Fibroblast of lung (primary cell): ENCODE measurements around the gene ARL10.

Source experiments
- EZH2 ChIP-seq: IDR thresholded peaks from 2 replicates; pipeline ENCODE4 v1.5.1; 2012; ENCODE audit warnings: low read length, control low read depth, mild to moderate bottlenecking; ENCODE audit errors: missing control alignments
- TF ChIP-seq, protein P1 (sequence below), 2 donors: IDR thresholded peaks in 1 of 2; conservative IDR thresholded peaks in 1 of 2; 1 replicate in 1 of 2; 2 replicates in 1 of 2; pipeline ENCODE4 v1.5.1; 2011 to 2012; ENCODE audit warnings: low read length in 2 of 2, control low read depth in 1 of 2, inconsistent platforms in 1 of 2, low read depth in 1 of 2, mild to moderate bottlenecking in 1 of 2

DNA sequence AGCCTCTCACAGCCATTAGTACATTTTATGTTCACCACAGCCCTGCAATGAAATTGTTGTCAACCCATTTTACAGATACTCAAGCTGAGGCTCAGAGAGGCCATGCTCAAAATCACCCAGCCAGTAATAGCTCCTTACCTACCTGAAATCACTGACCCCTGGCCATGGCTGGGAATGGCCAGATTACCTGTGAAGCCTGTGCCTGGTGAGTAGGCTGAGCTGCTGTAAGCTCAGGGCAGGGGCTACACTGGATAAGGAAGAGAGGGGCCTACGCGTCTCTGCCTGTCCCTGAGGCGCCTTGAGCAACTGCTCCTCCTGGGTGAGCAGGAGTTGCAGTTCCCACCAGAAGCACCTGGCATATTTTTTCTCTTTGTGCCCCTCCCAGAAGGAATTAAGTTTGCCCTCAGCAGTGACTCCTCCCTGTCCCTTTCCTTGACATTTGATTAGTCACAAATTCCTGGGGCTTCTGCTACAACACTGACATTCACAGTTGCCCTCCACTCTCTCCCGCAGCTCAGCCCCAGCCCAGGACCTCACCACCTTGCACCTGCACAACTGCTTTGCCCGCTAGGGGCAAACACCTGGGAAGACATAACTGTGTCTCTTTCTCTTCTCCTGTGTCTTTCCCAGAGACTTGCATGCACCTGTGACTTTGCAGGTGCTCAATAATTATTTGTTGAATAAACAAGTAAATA lies 45.3 kb downstream of the ARL10 start:
- TF ChIP-seq, protein P1, sequence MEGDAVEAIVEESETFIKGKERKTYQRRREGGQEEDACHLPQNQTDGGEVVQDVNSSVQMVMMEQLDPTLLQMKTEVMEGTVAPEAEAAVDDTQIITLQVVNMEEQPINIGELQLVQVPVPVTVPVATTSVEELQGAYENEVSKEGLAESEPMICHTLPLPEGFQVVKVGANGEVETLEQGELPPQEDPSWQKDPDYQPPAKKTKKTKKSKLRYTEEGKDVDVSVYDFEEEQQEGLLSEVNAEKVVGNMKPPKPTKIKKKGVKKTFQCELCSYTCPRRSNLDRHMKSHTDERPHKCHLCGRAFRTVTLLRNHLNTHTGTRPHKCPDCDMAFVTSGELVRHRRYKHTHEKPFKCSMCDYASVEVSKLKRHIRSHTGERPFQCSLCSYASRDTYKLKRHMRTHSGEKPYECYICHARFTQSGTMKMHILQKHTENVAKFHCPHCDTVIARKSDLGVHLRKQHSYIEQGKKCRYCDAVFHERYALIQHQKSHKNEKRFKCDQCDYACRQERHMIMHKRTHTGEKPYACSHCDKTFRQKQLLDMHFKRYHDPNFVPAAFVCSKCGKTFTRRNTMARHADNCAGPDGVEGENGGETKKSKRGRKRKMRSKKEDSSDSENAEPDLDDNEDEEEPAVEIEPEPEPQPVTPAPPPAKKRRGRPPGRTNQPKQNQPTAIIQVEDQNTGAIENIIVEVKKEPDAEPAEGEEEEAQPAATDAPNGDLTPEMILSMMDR (conservative IDR thresholded peaks at IDR 0.05 in 1 of 2, IDR thresholded peaks at IDR 0.05 in 1 of 2; ENCODE audit: low read depth in 1 of 2, low read length in 2 of 2), result no peak
- TF ChIP-seq EZH2, result no peak
